CD4-positive, alpha-beta T cell (primary cell): ENCODE data around the gene SRP54. TPM values are rescaled to one million over a fixed set of nuclear protein-coding genes. Genes with fewer than 3 reads are reported as not detected.

Experiments used
- ATAC-seq: fragments of 200-7000 bp; cut with Tn5 transposase; one replicate; pipeline ENCODE4 v1.10.0; 2022; ENCODE audit warnings: mild to moderate bottlenecking; ENCODE audit not compliant: poor library complexity
- CTCF ChIA-PET: fragments of 350-600 bp; sonication (Branson Sonifier 250); formaldehyde crosslinking; loops from one replicate; lab custom pipeline; 2021; ENCODE audit warnings: antibody characterized with exemption, inconsistent platforms; lab: Charles Lee
- POLR2A ChIA-PET: fragments of 350-600 bp; sonication (Branson Sonifier 250); formaldehyde crosslinking; loops from one replicate; lab custom pipeline; 2021; ENCODE audit warnings: antibody characterized with exemption, inconsistent platforms; lab: Charles Lee
- DNase-seq, 14 experiments: peaks; one replicate each; pipeline ENCODE4 v3.0.0-alpha.2; 2013 to 2020; ENCODE audit warnings: mixed read lengths in 2 of 14
- H3K27ac ChIP-seq, 2 donors: one replicate each; pipeline versions ENCODE4 v1.5.1 to v1.7.0; 2013; ENCODE audit warnings: low read length in 2 of 2, low read depth in 1 of 2, mild to moderate bottlenecking in 1 of 2
- H3K27me3 ChIP-seq, 2 experiments: 1 replicate in 1 of 2; 2 replicates in 1 of 2; pipeline versions ENCODE4 v1.6.1 to v1.7.0; 2013; ENCODE audit warnings: low read length in 2 of 2, control low read depth in 1 of 2, mild to moderate bottlenecking in 1 of 2, moderate library complexity in 1 of 2; ENCODE audit not compliant: insufficient read depth in 2 of 2, control insufficient read depth in 1 of 2
- H3K36me3 ChIP-seq: one replicate; pipeline ENCODE4 v1.6.1; 2013; ENCODE audit warnings: low read length, control low read depth; ENCODE audit not compliant: insufficient read depth
- H3K4me1 ChIP-seq: one replicate; pipeline ENCODE4 v1.6.1; 2013; ENCODE audit warnings: low read length, control low read depth; ENCODE audit not compliant: insufficient read depth
- H3K4me3 ChIP-seq: one replicate; pipeline ENCODE4 v1.5.1; 2013; ENCODE audit warnings: mild to moderate bottlenecking, low read length, moderate library complexity
- H3K9me3 ChIP-seq, 2 experiments: 1 replicate in 1 of 2; 2 replicates in 1 of 2; pipeline versions ENCODE4 v1.6.1 to v1.7.0; 2013; ENCODE audit warnings: low read length in 2 of 2, mild to moderate bottlenecking in 2 of 2, control low read depth in 1 of 2, moderate library complexity in 1 of 2; ENCODE audit not compliant: control insufficient read depth in 1 of 2, insufficient read depth in 1 of 2
- H3K27ac Mint-ChIP-seq: one replicate; pipeline ENCODE4 v1.8.0; 2020; ENCODE audit warnings: mixed read lengths
- H3K27me3 Mint-ChIP-seq: one replicate; pipeline ENCODE4 v1.8.0; 2021; ENCODE audit warnings: mixed read lengths
- H3K36me3 Mint-ChIP-seq: one replicate; pipeline ENCODE4 v1.8.0; 2021; ENCODE audit warnings: low read depth, mixed read lengths
- H3K4me1 Mint-ChIP-seq: one replicate; pipeline ENCODE4 v1.8.0; 2021; ENCODE audit warnings: low read depth, mixed read lengths
- H3K4me3 Mint-ChIP-seq: one replicate; pipeline ENCODE4 v1.8.0; 2020; ENCODE audit warnings: mild to moderate bottlenecking, mixed read lengths
- H3K9me3 Mint-ChIP-seq: one replicate; pipeline ENCODE4 v1.8.0; 2020; ENCODE audit warnings: mixed read lengths
- CTCF ChIP-seq: fragments of 200-600 bp; IDR thresholded peaks from one replicate; pipeline ENCODE4 v1.8.0; 2022; ENCODE audit warnings: antibody characterized with exemption, mild to moderate bottlenecking
- intact Hi-C, 2 experiments: fragments of 100-400 bp; cut with DNase I in 1 of 2; cut with micrococcal nuclease in 1 of 2; formaldehyde crosslinking; loops; one replicate each; pipeline versions ENCODE4 v1.15.1 to v1.9.0; 2023 to 2025; cut with DNase I, micrococcal nuclease
- total RNA-seq, 174 experiments: library from RNA in 2 of 174; stranded (reverse) in 2 of 174; gene quantifications; one replicate each; pipeline ENCODE4 v1.2.3 and lab custom pipeline; 2021 to 2026

Gene SRP54
- total RNA-seq, 2 experiments from 2014 or later, result 30.3 to 32.7 TPM

GRCh38 chr14:35001621-35002020 is 18.8 kb downstream of the SRP54 start:
- peaks cover 4% of the 10 kb centered on the region for H3K4me1 Mint-ChIP-seq
- Histone ChIP-seq H3K27ac (no peak overlapping the region), H3K4me3 (no peak overlapping the region), H3K36me3 (peaks cover 61% of the 10 kb centered on the region), H3K27me3 (no peaks in the 10 kb centered on the region), H3K9me3 (no peaks in the 10 kb centered on the region), H3K4me1 (no peaks in the 10 kb centered on the region)
- ChIA-PET POLR2A (no interaction called here), CTCF (no interaction called here)
- no peak for TF ChIP-seq CTCF
- ATAC-seq (no peak), DNase-seq (no peak)
- intact Hi-C loops, result no loop called here
- H3K27me3 Mint-ChIP-seq, result no peaks in the 10 kb centered on the region
- H3K36me3 Mint-ChIP-seq, result peaks cover 72% of the 10 kb centered on the region
- no peak overlapping the region for H3K4me3 Mint-ChIP-seq
- H3K27ac Mint-ChIP-seq, result no peak overlapping the region
- no peaks in the 10 kb centered on the region for H3K9me3 Mint-ChIP-seq

DNA sequence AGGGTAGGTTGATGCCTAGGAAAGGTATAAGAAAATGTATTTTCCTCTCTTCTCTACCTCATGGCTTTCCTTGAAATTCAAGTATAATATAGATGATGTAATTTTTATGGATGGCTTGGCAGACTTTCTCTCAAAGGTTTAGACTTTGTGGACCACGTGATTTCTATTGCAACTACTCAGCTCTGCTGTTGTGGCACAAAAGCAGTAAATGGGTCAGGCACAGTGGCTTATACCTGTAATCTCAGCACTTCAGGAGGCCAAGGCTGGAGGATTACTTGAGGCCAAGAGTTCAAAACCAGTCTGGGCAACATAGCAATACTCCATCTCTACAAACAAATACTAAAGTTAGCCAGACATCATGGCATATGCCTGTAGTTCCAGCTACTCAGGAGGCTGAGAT is 22.0 kb downstream of the SRP54 start:
- POLR2A ChIA-PET, result no interaction called here
- ATAC-seq (no peak), DNase-seq (no peak)
- Mint-ChIP-seq H3K27ac (no peak overlapping the region), H3K36me3 (peaks cover 63% of the 10 kb centered on the region), H3K4me1 (no peaks in the 10 kb centered on the region), H3K9me3 (no peaks in the 10 kb centered on the region), H3K27me3 (no peaks in the 10 kb centered on the region), H3K4me3 (no peak overlapping the region)
- CTCF ChIA-PET, result no interaction called here
- H3K4me3 ChIP-seq, result no peak overlapping the region
- no peaks in the 10 kb centered on the region for H3K4me1 ChIP-seq
- no peak overlapping the region for H3K27ac ChIP-seq
- no peak for TF ChIP-seq CTCF
- no peaks in the 10 kb centered on the region for H3K27me3 ChIP-seq
- peaks cover 56% of the 10 kb centered on the region for H3K36me3 ChIP-seq
- intact Hi-C loops, result no loop called here
- H3K9me3 ChIP-seq, result no peaks in the 10 kb centered on the region

- POLR2A ChIA-PET, result no interaction called here
- no peak overlapping the region for H3K4me3 Mint-ChIP-seq
- H3K27me3 ChIP-seq, result no peaks in the 10 kb centered on the region
- no peaks in the 10 kb centered on the region for H3K4me1 ChIP-seq
- no peak overlapping the region for H3K27ac Mint-ChIP-seq
- H3K27ac ChIP-seq, result no peak overlapping the region
- H3K9me3 ChIP-seq, result no peaks in the 10 kb centered on the region
- ATAC-seq, result no peak
- no peak for TF ChIP-seq CTCF
- CTCF ChIA-PET, result interaction anchor here (1.4 kb wide), 1 partner anchor 35 kb away, joined by 3 read pairs; no protein-coding TSS in a partner anchor
- intact Hi-C loops, result no loop called here
- no peaks in the 10 kb centered on the region for H3K27me3 Mint-ChIP-seq
- H3K9me3 Mint-ChIP-seq, result no peaks in the 10 kb centered on the region
- H3K36me3 Mint-ChIP-seq, result peaks cover 86% of the 10 kb centered on the region
- no peaks in the 10 kb centered on the region for H3K4me1 Mint-ChIP-seq
- DNase-seq, result no peak
- peaks cover 81% of the 10 kb centered on the region for H3K36me3 ChIP-seq
- no peak overlapping the region for H3K4me3 ChIP-seq
These were observed 33.8 kb downstream of the SRP54 start for GRCh38 chr14:35016568-35016967.
